WTC11 (cell line): ENCODE results near the gene FOXRED1. TPM values are rescaled to one million over a fixed set of nuclear protein-coding genes. Genes with fewer than 3 reads are reported as not detected.

ENCODE experiments used
- ATAC-seq: fragments of 200-7000 bp; cut with Tn5 transposase; 2 replicates; pipeline ENCODE4 v1.10.0; 2021; ENCODE audit warnings: mild to moderate bottlenecking, moderate library complexity
- CTCF ChIA-PET: fragments of 300-600 bp; sonication (Branson Sonifier 250); formaldehyde crosslinking; loops from one replicate; lab custom pipeline; 2021; ENCODE audit warnings: antibody characterized with exemption; lab: Charles Lee
- POLR2A ChIA-PET: fragments of 350-600 bp; sonication (Branson Sonifier 250); formaldehyde crosslinking; loops from one replicate; lab custom pipeline; 2021; ENCODE audit warnings: antibody characterized with exemption; lab: Charles Lee
- DNase-seq: peaks from one replicate; pipeline ENCODE4 v3.0.0; 2021; ENCODE audit warnings: low spot score
- H3K27ac Mint-ChIP-seq: 2 replicates; pipeline ENCODE4 v1.8.0; 2021; ENCODE audit warnings: mixed read lengths
- H3K27me3 Mint-ChIP-seq: 2 replicates; pipeline ENCODE4 v1.8.0; 2021; ENCODE audit warnings: low read depth, mild to moderate bottlenecking, moderate library complexity, mixed read lengths
- H3K36me3 Mint-ChIP-seq: 2 replicates; pipeline ENCODE4 v1.8.0; 2021; ENCODE audit warnings: mixed read lengths
- H3K4me1 Mint-ChIP-seq: 2 replicates; pipeline ENCODE4 v1.8.0; 2022; ENCODE audit warnings: mixed read lengths
- H3K4me3 Mint-ChIP-seq: 2 replicates; pipeline ENCODE4 v1.8.0; 2021; ENCODE audit warnings: mild to moderate bottlenecking, moderate library complexity, mixed read lengths
- H3K9me3 Mint-ChIP-seq: 2 replicates; pipeline ENCODE4 v1.8.0; 2021; ENCODE audit warnings: mixed read lengths
- ATF2 ChIP-seq: sonication (generic); formaldehyde crosslinking; IDR thresholded peaks from 2 replicates; pipeline ENCODE4 v1.8.1; 2022; ENCODE audit warnings: low read depth, missing genetic modification reagents, borderline replicate concordance
- ATF6 ChIP-seq: sonication (generic); formaldehyde crosslinking; IDR thresholded peaks from 2 replicates; pipeline ENCODE4 v1.8.1; 2023; ENCODE audit warnings: mild to moderate bottlenecking, missing genetic modification reagents
- CREM ChIP-seq: sonication (generic); formaldehyde crosslinking; IDR thresholded peaks from 2 replicates; pipeline ENCODE4 v1.8.1; 2022; ENCODE audit warnings: mild to moderate bottlenecking, missing genetic modification reagents, moderate library complexity
- E2F4 ChIP-seq: sonication (generic); formaldehyde crosslinking; IDR thresholded peaks from 2 replicates; pipeline ENCODE4 v1.8.1; 2022; ENCODE audit warnings: low read depth, mild to moderate bottlenecking, moderate library complexity, missing genetic modification reagents, borderline replicate concordance
- FOXP1 ChIP-seq: sonication (generic); formaldehyde crosslinking; IDR thresholded peaks from 2 replicates; pipeline ENCODE4 v1.8.0; 2022; ENCODE audit warnings: missing genetic modification reagents, mild to moderate bottlenecking, moderate library complexity, borderline replicate concordance
- GABPB1 ChIP-seq: sonication (generic); formaldehyde crosslinking; IDR thresholded peaks from 2 replicates; pipeline ENCODE4 v1.8.1; 2023; ENCODE audit warnings: mild to moderate bottlenecking, missing genetic modification reagents
- HMGA2 ChIP-seq: fragments of 250-450 bp; sonication (Bioruptor Pico); IDR thresholded peaks from 2 replicates; pipeline ENCODE4 v1.4.0; 2021; ENCODE audit warnings: mild to moderate bottlenecking, moderate library complexity
- MLX ChIP-seq: sonication (generic); formaldehyde crosslinking; IDR thresholded peaks from 2 replicates; pipeline ENCODE4 v1.8.1; 2023; ENCODE audit warnings: mild to moderate bottlenecking, missing genetic modification reagents, moderate library complexity
- MYBL2 ChIP-seq: sonication (generic); formaldehyde crosslinking; IDR thresholded peaks from 2 replicates; pipeline ENCODE4 v1.8.1; 2023; ENCODE audit warnings: mild to moderate bottlenecking, moderate library complexity, missing genetic modification reagents
- OVOL2 ChIP-seq: fragments of 250-450 bp; sonication (Bioruptor Pico); IDR thresholded peaks from 2 replicates; pipeline ENCODE4 v1.9.0; 2021; ENCODE audit warnings: mild to moderate bottlenecking, borderline replicate concordance
- PREB ChIP-seq: sonication (generic); formaldehyde crosslinking; IDR thresholded peaks from 2 replicates; pipeline ENCODE4 v1.8.1; 2022; ENCODE audit warnings: mild to moderate bottlenecking, missing genetic modification reagents, moderate library complexity, borderline replicate concordance
- SMAD4 ChIP-seq: sonication (generic); formaldehyde crosslinking; IDR thresholded peaks from 2 replicates; pipeline ENCODE4 v1.8.0; 2022; ENCODE audit warnings: mild to moderate bottlenecking, missing genetic modification reagents
- TCF7 ChIP-seq: sonication (generic); formaldehyde crosslinking; IDR thresholded peaks from 2 replicates; pipeline ENCODE4 v1.8.0; 2022; ENCODE audit warnings: mild to moderate bottlenecking, low read depth, missing genetic modification reagents, moderate library complexity
- TEAD1 ChIP-seq: sonication (generic); formaldehyde crosslinking; IDR thresholded peaks from 2 replicates; pipeline ENCODE4 v1.8.0; 2022; ENCODE audit warnings: mild to moderate bottlenecking, missing genetic modification reagents
- TEAD4 ChIP-seq: sonication (generic); formaldehyde crosslinking; IDR thresholded peaks from 2 replicates; pipeline ENCODE4 v1.8.0; 2022; ENCODE audit warnings: mild to moderate bottlenecking, missing genetic modification reagents
- TP53 ChIP-seq: sonication (generic); formaldehyde crosslinking; IDR thresholded peaks from 2 replicates; pipeline ENCODE4 v1.8.1; 2023; ENCODE audit warnings: mild to moderate bottlenecking, missing genetic modification reagents
- USF1 ChIP-seq: sonication (generic); formaldehyde crosslinking; IDR thresholded peaks from 2 replicates; pipeline ENCODE4 v1.8.0; 2022; ENCODE audit warnings: mild to moderate bottlenecking, missing genetic modification reagents
- USF2 ChIP-seq: sonication (generic); formaldehyde crosslinking; IDR thresholded peaks from 2 replicates; pipeline ENCODE4 v1.8.1; 2023; ENCODE audit warnings: mild to moderate bottlenecking, missing genetic modification reagents, moderate library complexity
- ZNF138 ChIP-seq: sonication (generic); formaldehyde crosslinking; conservative IDR thresholded peaks from 2 replicates; pipeline ENCODE4 v1.8.1; 2022; ENCODE audit warnings: mild to moderate bottlenecking, moderate library complexity, missing genetic modification reagents
- ZNF219 ChIP-seq: sonication (generic); formaldehyde crosslinking; IDR thresholded peaks from 2 replicates; pipeline ENCODE4 v1.8.0; 2023; ENCODE audit warnings: missing genetic modification reagents, mild to moderate bottlenecking, borderline replicate concordance
- ZNF423 ChIP-seq: fragments of 250-450 bp; sonication (Bioruptor Pico); IDR thresholded peaks from 2 replicates; pipeline ENCODE4 v2.1.2; 2022; ENCODE audit warnings: mild to moderate bottlenecking, moderate library complexity
- ZNF671 ChIP-seq: fragments of 250-450 bp; sonication (Bioruptor Pico); IDR thresholded peaks from 2 replicates; pipeline ENCODE4 v1.8.0; 2021; ENCODE audit warnings: mild to moderate bottlenecking
- ZSCAN18 ChIP-seq: fragments of 250-450 bp; sonication (Bioruptor Pico); IDR thresholded peaks from 2 replicates; pipeline ENCODE4 v2.1.2; 2022; ENCODE audit warnings: mild to moderate bottlenecking, moderate library complexity
- total RNA-seq: library from RNA; stranded (reverse); gene quantifications from 3 replicates; pipeline ENCODE4 v1.2.3, GENCODE V29; 2021

The FOXRED1 gene
- total RNA-seq, 1 experiment from 2014 or later = 61.9 TPM

- TF ChIP-seq ATF2 (CRISPR knock-in tag) = no peak
- TF ChIP-seq, all 79 proteins: peak for 24
Observed at GRCh38 chr11:126268708-126269579, at the start of gene FOXRED1, which contains the start of gene SRPRA (continued).

- Mint-ChIP-seq H3K27me3 (no peaks in the 10 kb centered on the region), H3K36me3 (peaks cover 2% of the 10 kb centered on the region; the same call in 1 of the 2 replicates)
- no peak for DNase-seq
- TF ChIP-seq E2F4 (CRISPR knock-in tag) (no peak), HMGA2 (CRISPR knock-in tag) (no peak), GABPB1 (CRISPR knock-in tag) (no peak), ZNF423 (no peak), CREM (CRISPR knock-in tag) (no peak), USF1 (CRISPR knock-in tag) (no peak), TP53 (CRISPR knock-in tag) (no peak), TCF7 (no peak), MYBL2 (CRISPR knock-in tag) (no peak)
- TF ChIP-seq, all 79 proteins: peak for 0
- peaks cover 3% of the 10 kb centered on the region; the same call in 1 of the 2 replicates for H3K9me3 Mint-ChIP-seq
- ChIA-PET POLR2A (no interaction called here), CTCF (no interaction called here)
- H3K27ac Mint-ChIP-seq = no peak overlapping the region
- no peak overlapping the region for H3K4me3 Mint-ChIP-seq
- H3K4me1 Mint-ChIP-seq = no peaks in the 10 kb centered on the region
- no peak for ATAC-seq
Observed at GRCh38 chr11:126219547-126219946, 49.4 kb upstream of the FOXRED1 start.

- ChIA-PET POLR2A (no interaction called here), CTCF (no interaction called here)
- Mint-ChIP-seq H3K36me3 (peaks cover 17% of the 10 kb centered on the region), H3K9me3 (peaks cover 13% of the 10 kb centered on the region), H3K27me3 (no peaks in the 10 kb centered on the region), H3K27ac (no peak overlapping the region), H3K4me1 (no peaks in the 10 kb centered on the region)
- ATAC-seq (no peak), DNase-seq (no peak)
- TF ChIP-seq FOXP1 (CRISPR knock-in tag) = no peak
- TF ChIP-seq ZNF138 (CRISPR knock-in tag) = no peak
- TF ChIP-seq USF2 (CRISPR knock-in tag) = no peak
- TF ChIP-seq SMAD4 (CRISPR knock-in tag) = no peak
- TF ChIP-seq MLX (CRISPR knock-in tag) = no peak
- TF ChIP-seq OVOL2 (CRISPR knock-in tag) = no peak
- no peak for TF ChIP-seq ZNF671
- no peak for TF ChIP-seq PREB (CRISPR knock-in tag)
- no peak for TF ChIP-seq ZSCAN18 (CRISPR knock-in tag)
- no peak for TF ChIP-seq TEAD1 (CRISPR knock-in tag)
- no peak for TF ChIP-seq TEAD4 (CRISPR knock-in tag)
- no peak for TF ChIP-seq ZNF219 (CRISPR knock-in tag)
- no peak for TF ChIP-seq ATF6 (CRISPR knock-in tag)
- TF ChIP-seq, all 79 proteins: peak for 0
- no peak overlapping the region for H3K4me3 Mint-ChIP-seq
Observed at GRCh38 chr11:126224647-126225294, 44.2 kb upstream of the FOXRED1 start.
